ENCODE results near the gene EPB41L1.

GRCh38 chr20:36122931-36123288, 31.6 kb upstream of the EPB41L1 start:
- TF ChIP-seq CTCF (conservative IDR thresholded peaks at IDR 0.05) (no peak), ZFX (IDR thresholded peaks at IDR 0.05) (no peak)
